Measurements from ENCODE around the gene PPTC7.
"Not testable (repeated sequence)": the region's sequence is repeated elsewhere in the genome, so short reads cannot be mapped to it uniquely, and the experiment has no call there.

PPTC7 gene

DNA sequence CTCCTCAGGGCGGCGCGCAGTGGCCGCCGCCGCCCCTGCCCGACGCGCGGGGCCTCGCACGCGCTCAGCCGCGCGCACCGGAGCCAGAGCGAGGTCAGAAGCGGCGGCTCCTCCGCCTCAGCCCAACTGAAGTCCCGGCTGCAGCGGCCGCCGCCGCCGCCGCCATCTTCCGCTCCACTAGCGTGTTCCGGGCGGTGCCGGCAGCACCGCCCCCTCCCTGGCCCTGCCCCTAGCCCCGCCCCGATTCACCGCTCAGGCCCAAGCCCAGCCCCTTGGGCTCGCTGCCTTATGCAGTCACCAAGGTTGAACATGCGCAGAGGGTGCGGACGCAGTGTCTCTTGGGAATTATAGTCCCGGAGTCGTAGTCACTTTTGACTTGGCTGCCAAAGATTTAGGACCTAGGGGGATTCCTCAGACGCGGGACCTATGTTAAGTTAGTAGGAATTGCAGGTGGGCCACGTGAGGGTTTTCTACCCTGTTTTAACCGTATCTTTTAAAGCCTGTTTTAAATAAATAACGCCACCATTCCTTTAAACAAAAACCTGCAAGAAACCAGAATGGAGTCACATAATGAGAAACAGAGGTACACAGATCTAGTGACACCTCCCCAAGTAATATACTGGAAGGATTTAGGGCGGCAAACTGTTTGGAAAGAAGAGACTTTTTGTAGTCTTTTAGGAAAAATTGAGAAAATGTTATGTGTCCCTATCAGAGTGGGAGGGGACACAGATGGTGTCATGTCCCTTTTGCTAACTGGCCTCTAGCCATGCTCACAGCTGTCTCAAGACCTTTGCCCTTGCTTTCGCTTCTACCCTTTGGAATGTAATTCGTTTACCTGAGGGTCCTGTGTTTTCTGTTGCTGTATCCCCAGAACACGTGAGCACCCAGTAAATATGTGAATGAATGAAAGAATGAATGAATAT lies at the start of gene PPTC7:
Gene PPTC7 (minus strand): TSS at position 182 of the 923 bp plus-strand sequence. CDS start 287 bp downstream, outside the sequence.
- peak; percentile 97 for DNase-seq

GRCh38 chr12:110627500-110628195 lies 44.5 kb upstream of the PPTC7 start:
- DNase-seq, result no peak

DNA sequence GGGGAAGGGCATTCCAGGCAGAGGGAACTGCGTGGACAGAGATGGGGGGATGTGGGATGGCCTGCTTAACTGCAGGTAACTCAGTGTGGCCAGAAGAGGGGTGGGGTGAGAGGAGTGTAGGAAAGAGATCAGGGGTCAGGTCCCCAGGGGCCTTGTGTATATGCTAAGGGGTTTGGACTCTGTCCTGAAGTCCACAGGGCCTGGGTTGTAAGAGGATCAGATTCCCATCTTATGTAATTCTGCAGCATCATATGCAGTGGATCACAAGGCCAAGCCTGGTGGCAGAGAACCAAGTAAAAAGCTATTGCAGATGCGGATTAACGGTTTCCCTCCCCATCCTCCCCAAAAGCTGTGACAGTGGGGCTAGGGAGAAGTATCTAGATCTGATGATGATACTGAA lies 39.5 kb upstream of the PPTC7 start:
- no peak for DNase-seq

GRCh38 chr12:110619534-110619953 lies 36.4 kb upstream of the PPTC7 start:
- no peak for DNase-seq

- no peak for DNase-seq
Observed at GRCh38 chr12:110616471-110617115, 33.5 kb upstream of the PPTC7 start.

DNA sequence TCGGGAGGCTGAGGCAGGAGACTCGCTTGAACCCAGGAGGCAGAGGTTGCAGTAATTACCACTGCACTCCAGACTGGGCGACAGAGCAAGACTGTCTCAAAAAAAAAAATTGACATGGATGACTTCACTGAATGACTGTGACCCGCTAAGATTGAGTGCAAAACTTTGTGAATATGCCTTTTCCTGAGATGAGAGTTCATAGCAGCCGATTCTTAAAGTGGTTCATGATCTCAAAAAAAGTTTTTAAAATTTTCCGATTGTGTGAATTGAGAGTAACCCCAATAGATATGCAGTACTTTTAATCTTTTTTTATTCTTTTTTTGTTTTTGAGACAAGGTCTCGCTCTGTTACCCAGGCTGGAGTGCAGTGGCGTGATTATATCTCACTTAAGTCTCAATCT lies 32.1 kb upstream of the PPTC7 start:
- DNase-seq, result no peak

DNA sequence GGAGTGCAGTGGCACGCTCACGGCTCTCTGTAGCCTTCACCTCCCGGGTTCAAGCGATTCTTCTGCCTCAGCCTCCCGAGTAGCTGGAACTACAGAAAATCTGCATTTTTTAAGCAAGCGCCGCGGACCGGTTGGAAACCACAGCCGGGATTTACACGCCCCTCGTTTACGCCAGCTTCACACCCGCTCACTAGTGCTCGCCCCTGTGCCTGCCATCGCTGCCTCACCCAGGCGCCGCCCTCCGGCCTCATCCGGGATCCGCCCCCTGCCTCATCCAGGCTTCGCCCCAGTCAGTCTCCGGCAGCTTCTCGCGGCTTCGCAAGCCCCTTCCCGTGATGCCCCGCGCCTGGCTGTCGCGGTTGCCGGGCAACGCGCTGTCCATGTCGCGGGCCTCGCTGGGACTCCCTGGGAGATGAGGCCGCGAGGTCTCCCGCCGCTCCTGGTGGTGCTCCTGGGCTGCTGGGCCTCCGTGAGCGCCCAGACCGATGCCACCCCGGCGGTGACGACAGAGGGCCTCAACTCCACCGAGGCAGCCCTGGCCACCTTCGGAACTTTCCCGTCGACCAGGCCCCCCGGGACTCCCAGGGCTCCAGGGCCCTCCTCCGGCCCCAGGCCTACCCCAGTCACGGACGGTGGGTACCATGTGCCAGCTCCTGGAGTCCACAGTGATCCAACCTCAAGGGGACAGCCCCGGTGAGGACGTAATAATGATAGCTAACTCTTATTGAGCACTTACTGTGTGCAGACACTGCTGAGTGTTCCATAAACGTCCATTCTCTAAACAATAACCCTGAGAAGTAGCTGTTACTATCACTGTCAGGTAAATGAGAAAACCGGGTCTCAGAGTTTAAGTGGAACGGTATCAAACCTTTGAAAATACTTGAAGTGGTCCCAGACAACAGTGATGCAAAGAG lies 30.9 kb upstream of the PPTC7 start, which contains the start of gene TCTN1:
Gene TCTN1 (plus strand): TSS at position 359 of the 914 bp plus-strand sequence. CDS start 54 bp downstream, at position 413.
- peak; percentile 95 for DNase-seq

GRCh38 chr12:110613071-110613770 lies 30.1 kb upstream of the PPTC7 start:
- no peak for DNase-seq

- no peak for DNase-seq
Observed at GRCh38 chr12:110606253-110606611, 23.1 kb upstream of the PPTC7 start.

- DNase-seq, result peak; percentile 29
Observed at GRCh38 chr12:110602085-110602814, 19.1 kb upstream of the PPTC7 start.

DNA sequence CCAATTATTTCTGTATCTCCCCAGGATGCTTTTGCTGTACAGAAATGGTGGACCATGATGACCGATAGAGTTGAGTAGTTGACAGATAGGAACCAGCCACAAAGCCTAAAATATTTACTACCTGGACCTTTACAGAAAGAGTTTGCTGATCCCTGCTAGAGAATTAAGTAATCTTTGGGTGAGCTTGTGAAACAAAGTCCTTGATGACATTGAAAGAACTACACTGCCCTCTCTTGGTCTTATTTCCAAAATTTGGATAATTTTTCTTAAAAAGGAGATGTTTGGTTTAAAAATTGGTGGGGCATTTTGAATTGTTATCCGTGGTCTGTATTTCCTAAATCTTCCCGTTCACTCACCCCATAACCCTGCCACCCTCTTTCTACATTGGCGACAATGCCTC lies 17.1 kb upstream of the PPTC7 start:
- DNase-seq, result no peak

DNA sequence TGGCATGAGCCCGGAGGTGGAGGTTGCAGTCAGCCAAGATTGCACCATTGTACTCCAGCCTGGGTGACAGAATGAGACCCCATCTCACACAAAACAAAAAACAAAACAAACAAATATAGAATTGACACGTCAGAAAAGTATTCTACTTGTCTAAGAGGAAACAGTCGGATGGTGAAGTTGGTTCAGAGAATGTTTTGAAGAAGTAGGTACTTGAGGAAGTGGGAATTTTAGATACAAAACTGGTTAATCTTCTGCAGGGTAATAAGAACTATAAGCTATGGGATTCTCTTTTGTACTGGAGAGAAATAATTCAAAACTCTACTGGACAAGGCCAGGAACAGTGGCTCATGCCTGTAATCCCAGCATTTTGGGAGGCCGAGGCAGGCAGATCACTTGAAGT lies 16.2 kb upstream of the PPTC7 start:
- no peak for DNase-seq

GRCh38 chr12:110597885-110598284 lies 14.8 kb upstream of the PPTC7 start:
- no peak for DNase-seq

- DNase-seq, result not testable (repeated sequence)
Observed at GRCh38 chr12:110592919-110593318, 9.8 kb upstream of the PPTC7 start.

DNA sequence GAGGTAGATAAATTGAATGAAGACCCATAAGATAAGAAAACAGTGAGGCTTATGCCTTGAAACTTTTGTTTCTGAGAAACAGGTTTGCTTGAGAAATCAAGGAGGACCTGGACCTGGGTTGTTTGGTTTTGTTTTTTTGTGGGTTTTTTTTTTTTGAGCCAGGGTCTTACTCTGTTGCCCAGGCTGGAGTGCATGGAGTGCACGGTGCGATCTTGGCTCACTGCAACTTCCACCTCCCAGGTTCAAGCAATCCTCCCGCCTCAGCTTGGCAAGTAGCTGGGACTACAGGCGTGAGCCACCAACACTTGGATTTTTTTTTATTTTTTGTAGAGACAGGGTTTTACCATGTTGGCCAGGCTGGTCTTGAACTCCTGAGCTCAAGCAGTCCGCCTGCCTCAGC lies 9.0 kb upstream of the PPTC7 start:
- DNase-seq, result no peak

DNA sequence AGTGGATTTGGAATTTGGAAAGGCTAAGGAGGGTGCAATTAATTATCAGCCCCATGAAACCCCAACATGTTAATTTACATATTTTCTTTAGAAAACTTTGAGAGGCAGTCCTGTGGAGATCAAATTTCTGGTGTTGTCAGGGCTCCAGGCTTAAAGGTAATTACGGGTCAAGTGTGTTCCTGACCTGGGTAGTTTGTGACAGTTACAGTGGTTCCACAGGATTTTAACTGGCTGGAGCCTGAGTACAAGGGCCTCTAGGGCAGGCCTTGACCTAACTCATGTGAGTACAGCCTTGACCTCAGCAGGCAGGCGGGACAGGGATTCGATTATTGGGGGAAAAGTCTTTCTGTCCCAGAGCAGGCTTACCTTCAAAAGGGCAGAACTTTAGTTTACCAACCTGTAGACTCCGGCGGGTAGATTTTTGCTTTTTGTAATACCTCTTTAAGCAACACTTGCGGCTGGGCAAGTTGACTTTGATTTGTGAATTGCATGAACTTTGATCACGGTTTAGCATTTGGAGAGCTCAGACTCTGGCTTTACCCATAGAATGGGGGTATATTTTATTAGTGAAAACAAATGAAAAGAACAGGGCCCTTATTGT lies 8.4 kb upstream of the PPTC7 start:
- DNase-seq, result no peak

DNA sequence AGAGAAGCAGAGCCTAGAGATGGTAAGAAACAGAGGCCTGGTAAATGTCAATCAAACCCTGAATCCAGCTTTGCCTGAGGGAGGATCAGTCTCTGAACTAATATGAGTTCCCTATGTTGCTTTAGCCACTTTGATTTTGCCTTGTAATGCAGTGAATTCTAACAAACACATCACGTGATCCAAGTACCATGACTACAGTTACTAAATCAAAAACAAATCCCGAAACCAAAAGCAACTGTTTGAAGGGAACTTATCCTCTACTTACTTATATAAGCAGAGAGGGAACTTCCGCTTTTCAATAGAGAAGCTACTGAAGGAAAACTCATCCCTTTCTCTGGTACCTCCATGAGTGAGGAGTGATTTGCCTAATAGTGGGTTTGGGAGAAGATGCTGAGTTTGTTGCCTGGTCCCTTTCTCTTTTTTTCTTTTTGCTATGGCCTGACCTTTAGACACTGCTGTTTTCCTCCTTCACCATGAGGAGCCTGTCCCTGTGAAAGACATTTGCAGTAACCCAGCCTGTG lies 7.7 kb upstream of the PPTC7 start:
- no peak for DNase-seq

- DNase-seq, result no peak
Observed at GRCh38 chr12:110590059-110590458, 6.9 kb upstream of the PPTC7 start.

DNA sequence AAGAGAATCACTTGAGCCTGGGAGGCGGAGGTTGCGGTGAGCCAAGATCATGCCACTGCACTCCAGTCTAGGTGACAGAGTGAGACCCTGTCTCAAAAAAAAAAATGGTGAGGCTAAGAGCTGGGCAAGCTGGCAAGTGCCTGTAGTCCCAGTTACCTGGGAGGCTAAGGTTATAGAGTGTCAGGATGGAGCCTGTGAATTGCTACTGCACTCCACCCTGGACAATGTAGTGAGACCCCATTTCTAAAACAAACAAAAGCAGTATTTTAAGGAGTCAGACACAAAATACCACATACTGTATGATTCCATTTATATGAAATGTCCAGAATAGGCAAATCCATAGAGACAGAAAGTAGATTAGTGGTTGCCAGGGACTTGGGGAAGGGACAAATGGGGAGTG lies 4.0 kb upstream of the PPTC7 start:
- not testable (repeated sequence) for DNase-seq

DNA sequence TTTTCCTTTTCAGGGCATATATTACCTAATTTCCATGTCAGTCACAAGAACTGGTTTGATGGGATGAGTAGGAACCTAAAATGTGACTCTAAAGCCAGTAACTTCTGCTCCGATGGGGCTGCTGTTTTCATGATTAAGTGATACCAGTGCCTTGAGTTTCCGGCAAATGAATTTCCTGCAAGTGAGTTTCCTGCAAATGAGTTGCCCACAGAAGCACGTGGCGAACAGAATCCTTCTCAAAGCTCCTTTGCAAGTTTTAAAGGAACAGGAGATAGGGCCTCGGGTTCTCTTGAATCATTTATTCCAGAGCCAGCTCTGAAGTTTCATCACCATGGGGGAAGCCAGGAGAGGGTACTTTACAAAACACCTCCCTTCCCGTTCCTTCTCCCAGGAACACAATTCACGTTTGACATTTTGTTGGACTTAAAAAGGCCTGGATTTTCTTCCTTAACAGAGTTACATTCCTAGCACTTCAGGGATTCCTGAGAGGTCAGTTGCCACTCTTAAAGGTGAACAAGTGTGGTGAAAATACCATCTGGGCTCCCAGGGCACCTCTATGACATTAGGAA lies 2.2 kb upstream of the PPTC7 start:
- no peak for DNase-seq

Measured in activated CD4-positive, alpha-beta T cell treated with anti-CD3 and anti-CD28 coated beads, Interleukin-2, amount 50 U/mL, for 1 hour (primary cell).